Activated T-helper 9 cell treated with anti-CD3 and anti-CD28 coated beads, Interleukin-2, amount 50 U/mL, for 16 hours (primary cell): ENCODE results near the gene QPRT.
A peak's percentile ranks its signal among the peaks of the same experiment; 100 is the strongest.
"Not testable (repeated sequence)": the region's sequence is repeated elsewhere in the genome, so short reads cannot be mapped to it uniquely, and the experiment has no call there.

Experiments
- DNase-seq: peaks from one replicate; pipeline ENCODE4 v3.0.0-alpha.2; 2020; ENCODE audit warnings: low read depth

The QPRT gene

GRCh38 chr16:29720703-29721102 is 41.7 kb downstream of the QPRT start:
- no peak for DNase-seq

GRCh38 chr16:29721167-29721879 is 42.3 kb downstream of the QPRT start:
- not testable (repeated sequence) for DNase-seq

- DNase-seq = no peak
Observed at GRCh38 chr16:29726845-29727377, 47.9 kb downstream of the QPRT start.

- no peak for DNase-seq
Observed at GRCh38 chr16:29727452-29727851, 48.5 kb downstream of the QPRT start.

- no peak for DNase-seq
Observed at GRCh38 chr16:29729116-29729521, 50.1 kb downstream of the QPRT start.

- no peak for DNase-seq
Observed at GRCh38 chr16:29730649-29731048, 51.7 kb downstream of the QPRT start.

GRCh38 chr16:29731768-29732601 is 53.0 kb downstream of the QPRT start:
- peak; percentile 61 for DNase-seq

GRCh38 chr16:29734786-29735185 is 55.8 kb downstream of the QPRT start:
- DNase-seq = no peak

GRCh38 chr16:29736112-29736511 is 57.1 kb downstream of the QPRT start:
- DNase-seq = no peak

- no peak for DNase-seq
Observed at GRCh38 chr16:29736764-29737163, 57.8 kb downstream of the QPRT start.

- DNase-seq = no peak
Observed at GRCh38 chr16:29737713-29738112, 58.7 kb downstream of the QPRT start.

GRCh38 chr16:29738514-29738913 is 59.5 kb downstream of the QPRT start:
- no peak for DNase-seq

- not testable (repeated sequence) for DNase-seq
Observed at GRCh38 chr16:29739927-29740629, 61.1 kb downstream of the QPRT start.

GRCh38 chr16:29740630-29741015 is 61.6 kb downstream of the QPRT start:
- not testable (repeated sequence) for DNase-seq

- no peak for DNase-seq
Observed at GRCh38 chr16:29742683-29743275, 63.8 kb downstream of the QPRT start.

- no peak for DNase-seq
Observed at GRCh38 chr16:29743475-29743826, 64.5 kb downstream of the QPRT start.

GRCh38 chr16:29743827-29744531 is 65.0 kb downstream of the QPRT start:
- DNase-seq = peak; percentile 27

- no peak for DNase-seq
Observed at GRCh38 chr16:29744541-29745101, 65.6 kb downstream of the QPRT start.

GRCh38 chr16:29745121-29745852 is 66.3 kb downstream of the QPRT start:
- peak; percentile 45 for DNase-seq

- DNase-seq = peak; percentile 81
Observed at GRCh38 chr16:29745853-29746345, 66.9 kb downstream of the QPRT start, which contains the start of gene C16orf54. Gene C16orf54 (minus strand): TSS chr16:29745990. CDS start chr16:29744951, 1,039 bp downstream.
